Activated B cell treated with CpG ODN at 0.5 μM for 24 hours (primary cell): ENCODE measurements around the gene PRRC2B. TPM values are rescaled to one million over a fixed set of nuclear protein-coding genes. Genes with fewer than 3 reads are reported as not detected.
"Not testable (repeated sequence)": the region's sequence is repeated elsewhere in the genome, so short reads cannot be mapped to it uniquely, and the experiment has no call there.

Experiments used
- ATAC-seq: fragments of 200-7000 bp; cut with Tn5 transposase; one replicate; pipeline ENCODE4 v1.10.0; 2021; ENCODE audit warnings: low read depth, mild to moderate bottlenecking, moderate library complexity
- CTCF ChIA-PET: fragments of 350-600 bp; sonication (Branson Sonifier 250); formaldehyde crosslinking; loops from one replicate; lab custom pipeline; 2021; ENCODE audit warnings: antibody characterized with exemption; lab: Charles Lee
- POLR2A ChIA-PET: fragments of 350-600 bp; sonication (Branson Sonifier 250); formaldehyde crosslinking; loops from one replicate; lab custom pipeline; 2021; ENCODE audit warnings: antibody characterized with exemption; lab: Charles Lee
- DNase-seq: peaks from one replicate; pipeline ENCODE4 v3.0.0; 2022
- H3K27ac Mint-ChIP-seq: one replicate; pipeline ENCODE4 v1.8.0; 2020; ENCODE audit warnings: mixed read lengths
- H3K27me3 Mint-ChIP-seq: one replicate; pipeline ENCODE4 v1.8.0; 2021; ENCODE audit warnings: mixed read lengths
- H3K36me3 Mint-ChIP-seq: one replicate; pipeline ENCODE4 v1.8.0; 2021; ENCODE audit warnings: low read depth, mixed read lengths
- H3K4me1 Mint-ChIP-seq: one replicate; pipeline ENCODE4 v1.8.0; 2021; ENCODE audit warnings: mixed read lengths
- H3K4me3 Mint-ChIP-seq: one replicate; pipeline ENCODE4 v1.8.0; 2020; ENCODE audit warnings: mild to moderate bottlenecking, mixed read lengths
- H3K9me3 Mint-ChIP-seq: one replicate; pipeline ENCODE4 v1.8.0; 2020; ENCODE audit warnings: mixed read lengths
- intact Hi-C: fragments of 100-400 bp; cut with micrococcal nuclease; formaldehyde crosslinking; loops from one replicate; pipeline ENCODE4 v1.15.1; 2024
- total RNA-seq: library from RNA; stranded (reverse); gene quantifications from 2 replicates; pipeline ENCODE4 v1.2.3, GENCODE V29; 2022
- TF ChIP-seq, protein P1 (sequence below): fragments of 200-600 bp; IDR thresholded peaks from one replicate; pipeline ENCODE4 v1.8.0; 2022; ENCODE audit warnings: antibody characterized with exemption, mild to moderate bottlenecking

The PRRC2B gene
- 170 and 206 TPM in 2 replicates for total RNA-seq

DNA sequence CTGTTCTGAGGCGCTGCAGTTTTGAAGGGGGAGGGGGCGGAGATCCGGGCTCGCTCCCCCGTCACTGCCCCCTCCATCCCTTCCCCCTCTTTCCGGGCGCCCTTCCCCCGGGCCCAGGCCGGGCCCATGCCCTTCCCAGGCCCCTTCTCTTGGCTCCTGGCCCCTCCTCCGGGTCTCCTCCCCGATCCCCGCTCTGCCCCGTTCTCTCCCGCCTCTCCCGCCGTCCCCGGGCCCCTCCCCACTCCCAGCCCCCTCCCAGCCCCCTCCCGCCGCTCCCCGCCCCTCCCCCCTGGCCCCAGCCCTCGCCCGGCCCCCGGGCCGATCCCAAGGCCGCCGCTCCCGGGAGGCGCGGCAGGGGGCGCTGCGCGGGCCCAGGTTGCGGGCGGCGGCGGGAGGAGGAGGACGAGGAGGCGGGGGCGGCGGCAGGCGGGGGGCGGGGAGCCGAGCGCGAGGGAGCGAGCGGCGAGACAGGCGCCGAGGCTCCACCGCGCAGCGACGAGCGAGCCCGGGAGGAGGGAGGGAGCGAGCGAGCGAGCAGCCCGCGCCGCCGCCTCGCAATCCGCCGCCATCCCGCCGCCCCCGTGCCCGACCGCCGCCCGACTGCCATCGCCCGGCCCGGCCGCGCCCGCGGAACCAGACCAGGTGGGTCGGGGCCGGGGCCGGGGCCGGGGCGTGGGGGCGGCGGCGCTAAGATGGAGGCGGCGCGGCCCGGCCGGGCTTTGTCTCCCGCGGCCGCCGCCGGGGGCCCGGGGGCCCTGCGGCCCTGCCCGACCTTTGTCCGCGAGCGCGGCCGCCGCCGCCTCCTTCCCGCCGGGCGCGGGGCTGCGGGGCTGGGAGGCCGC, at the start of gene PRRC2B:
PRRC2B (plus strand) TSS at position 465 of the 842 bp plus-strand sequence. CDS start 36,059 bp downstream, outside the sequence.
- ChIA-PET POLR2A (interaction anchor here (1.0 kb wide), 1 partner anchor 20 kb away, joined by 3 read pairs; no protein-coding TSS in a partner anchor), CTCF (no interaction called here)
- H3K9me3 Mint-ChIP-seq = no peaks in the 10 kb centered on the region
- peaks cover 47% of the 10 kb centered on the region for H3K4me1 Mint-ChIP-seq
- ATAC-seq (peak; percentile 61), DNase-seq (peak; percentile 91)
- intact Hi-C loops = loop anchor here (2.0 to 10.0 kb wide), 3 partner anchors 15 to 961 kb away; partner anchors contain the start of gene SETX
- H3K36me3 Mint-ChIP-seq = peaks cover 13% of the 10 kb centered on the region
- peak within 1 kb of the TSS; percentile 90 for H3K4me3 Mint-ChIP-seq
- peak within 1 kb of the TSS; percentile 97 for H3K27ac Mint-ChIP-seq
- H3K27me3 Mint-ChIP-seq = no peaks in the 10 kb centered on the region
- TF ChIP-seq, protein P1, sequence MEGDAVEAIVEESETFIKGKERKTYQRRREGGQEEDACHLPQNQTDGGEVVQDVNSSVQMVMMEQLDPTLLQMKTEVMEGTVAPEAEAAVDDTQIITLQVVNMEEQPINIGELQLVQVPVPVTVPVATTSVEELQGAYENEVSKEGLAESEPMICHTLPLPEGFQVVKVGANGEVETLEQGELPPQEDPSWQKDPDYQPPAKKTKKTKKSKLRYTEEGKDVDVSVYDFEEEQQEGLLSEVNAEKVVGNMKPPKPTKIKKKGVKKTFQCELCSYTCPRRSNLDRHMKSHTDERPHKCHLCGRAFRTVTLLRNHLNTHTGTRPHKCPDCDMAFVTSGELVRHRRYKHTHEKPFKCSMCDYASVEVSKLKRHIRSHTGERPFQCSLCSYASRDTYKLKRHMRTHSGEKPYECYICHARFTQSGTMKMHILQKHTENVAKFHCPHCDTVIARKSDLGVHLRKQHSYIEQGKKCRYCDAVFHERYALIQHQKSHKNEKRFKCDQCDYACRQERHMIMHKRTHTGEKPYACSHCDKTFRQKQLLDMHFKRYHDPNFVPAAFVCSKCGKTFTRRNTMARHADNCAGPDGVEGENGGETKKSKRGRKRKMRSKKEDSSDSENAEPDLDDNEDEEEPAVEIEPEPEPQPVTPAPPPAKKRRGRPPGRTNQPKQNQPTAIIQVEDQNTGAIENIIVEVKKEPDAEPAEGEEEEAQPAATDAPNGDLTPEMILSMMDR = no peak

GRCh38 chr9:131344931-131345535, 48.9 kb upstream of the PRRC2B start:
- H3K9me3 Mint-ChIP-seq, DNase-seq, POLR2A ChIA-PET, H3K27ac Mint-ChIP-seq, ATAC-seq, H3K4me1 Mint-ChIP-seq, H3K36me3 Mint-ChIP-seq, CTCF ChIA-PET, H3K4me3 Mint-ChIP-seq, H3K27me3 Mint-ChIP-seq, intact Hi-C loops: not testable (repeated sequence)

- no peak for DNase-seq
- no peaks in the 10 kb centered on the region for H3K9me3 Mint-ChIP-seq
- H3K27ac Mint-ChIP-seq = no peak overlapping the region
- peaks cover 6% of the 10 kb centered on the region for H3K4me1 Mint-ChIP-seq
- CTCF ChIA-PET = interaction anchor here (1.5 kb wide), 1 partner anchor 10 kb away, joined by 7 read pairs; no protein-coding TSS in a partner anchor
- H3K36me3 Mint-ChIP-seq = no peaks in the 10 kb centered on the region
- no peak overlapping the region for H3K4me3 Mint-ChIP-seq
- POLR2A ChIA-PET = no interaction called here
- TF ChIP-seq, protein P1 = no peak
- no peak for ATAC-seq
- peaks cover 8% of the 10 kb centered on the region for H3K27me3 Mint-ChIP-seq
- intact Hi-C loops = no loop called here
These were observed 47.3 kb upstream of the PRRC2B start for GRCh38 chr9:131346559-131346958.

DNA sequence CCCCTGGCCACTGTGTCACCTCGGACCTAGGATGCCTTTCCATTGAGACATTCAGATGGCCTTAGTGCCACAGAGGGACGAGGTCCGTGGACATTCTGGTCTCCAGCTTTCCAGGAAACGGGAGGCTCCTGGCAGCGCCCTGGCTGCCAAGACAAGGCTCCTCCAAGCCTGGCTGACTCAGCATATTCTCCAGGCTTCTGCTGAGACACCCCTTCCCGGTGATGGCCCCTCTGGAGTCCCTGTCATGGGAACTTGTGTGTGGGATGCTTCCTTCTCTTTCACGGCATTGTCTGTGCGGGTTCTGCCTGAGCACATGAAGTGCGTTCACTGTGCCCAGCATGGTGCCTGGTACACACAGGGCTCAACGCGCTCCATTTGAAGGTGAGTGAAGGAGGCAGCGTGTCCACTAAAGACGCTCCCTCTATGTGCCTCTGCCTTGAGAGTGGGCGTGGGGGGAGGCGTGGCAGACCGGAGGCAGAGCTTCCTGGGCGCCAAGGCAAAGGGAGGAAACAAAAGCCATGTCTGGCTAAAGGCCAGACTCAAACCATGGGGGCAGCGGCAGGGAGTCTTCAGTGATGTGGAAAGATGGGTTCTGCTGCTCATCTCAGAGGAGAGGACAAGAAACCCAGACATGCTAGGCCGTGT, 46.4 kb upstream of the PRRC2B start:
- H3K9me3 Mint-ChIP-seq = no peaks in the 10 kb centered on the region
- ATAC-seq (no peak), DNase-seq (no peak)
- H3K27ac Mint-ChIP-seq = no peak overlapping the region
- no peak overlapping the region for H3K4me3 Mint-ChIP-seq
- TF ChIP-seq, protein P1 = no peak
- H3K36me3 Mint-ChIP-seq = no peaks in the 10 kb centered on the region
- peaks cover 5% of the 10 kb centered on the region for H3K27me3 Mint-ChIP-seq
- intact Hi-C loops = no loop called here
- H3K4me1 Mint-ChIP-seq = peaks cover 6% of the 10 kb centered on the region
- ChIA-PET CTCF (interaction anchor here (1.5 kb wide), 2 partner anchors 9 to 11 kb away, joined by 5 to 7 read pairs; no protein-coding TSS in a partner anchor), POLR2A (interaction anchor here (0.6 kb wide), 1 partner anchor 894 kb away, joined by 4 read pairs; no protein-coding TSS in a partner anchor)
